ENCODE measurements around the gene SLX4.

Gene SLX4

GRCh38 chr16:3546986-3547682 lies 64.3 kb downstream of the SLX4 start:
- DNase-seq: no peak

- no peak for DNase-seq
These were observed 68.6 kb downstream of the SLX4 start for GRCh38 chr16:3542601-3543373.

GRCh38 chr16:3541527-3542155 lies 69.8 kb downstream of the SLX4 start:
- no peak for DNase-seq

- no peak for DNase-seq
These were observed 73.2 kb downstream of the SLX4 start for GRCh38 chr16:3538222-3538621.

- no peak for DNase-seq
These were observed 74.6 kb downstream of the SLX4 start for GRCh38 chr16:3536851-3537250.

GRCh38 chr16:3536271-3536731 lies 75.1 kb downstream of the SLX4 start:
- no peak for DNase-seq

GRCh38 chr16:3534126-3534525 lies 77.3 kb downstream of the SLX4 start:
- no peak for DNase-seq

- no peak for DNase-seq
These were observed 78.7 kb downstream of the SLX4 start for GRCh38 chr16:3532741-3533140.

Measured in NCI-H1694 treated with DMSO at 0.1 percent for 48 hours (cell line).